ENCODE results near the gene NELFA.

NELFA gene

DNA sequence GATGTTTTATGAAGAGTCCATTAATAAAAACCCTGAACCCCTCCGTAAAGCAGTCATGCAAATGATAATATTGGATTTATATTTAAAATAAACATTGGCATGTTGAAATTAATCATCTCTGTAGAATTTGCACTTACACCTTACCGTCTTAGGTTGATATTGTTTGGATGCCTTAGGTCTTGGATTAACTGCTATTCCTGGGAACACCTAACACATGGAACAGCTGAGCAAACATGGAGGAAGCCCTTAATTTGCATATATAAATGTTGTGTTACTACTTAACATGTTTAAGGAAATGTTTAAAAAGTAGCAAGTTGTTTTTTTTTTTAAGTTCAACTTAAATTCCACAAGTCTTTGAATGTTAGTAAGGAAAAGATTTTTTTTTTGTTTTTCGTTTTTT lies 75.1 kb downstream of the NELFA start:
- no peak for DNase-seq (ENCODE audit: low spot score)

DNA sequence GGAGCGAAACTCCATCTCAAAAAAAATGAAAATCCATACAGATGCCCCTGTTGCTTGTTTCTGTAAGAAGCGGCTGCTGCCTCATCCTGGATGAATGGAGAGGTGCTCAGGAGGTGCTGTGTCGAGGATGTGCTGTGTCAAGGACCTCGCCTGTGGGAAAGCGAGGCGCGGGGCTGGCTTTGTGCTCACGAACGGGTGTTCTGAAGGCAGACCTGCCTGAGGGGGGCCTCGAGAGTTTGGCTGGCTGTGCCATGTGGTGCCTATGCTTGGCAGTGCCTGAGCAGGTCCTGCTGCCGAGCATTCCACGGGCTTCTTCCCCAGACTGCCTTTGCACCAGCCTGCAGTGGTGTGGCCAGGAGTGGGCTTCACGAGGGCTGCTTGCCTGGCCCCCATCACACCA lies 76.0 kb downstream of the NELFA start:
- DNase-seq (ENCODE audit: low spot score), result no peak
